Endothelial cell (in vitro differentiated cells): ENCODE measurements around the gene MYOZ1. TPM values are rescaled to one million over a fixed set of nuclear protein-coding genes. Genes with fewer than 3 reads are reported as not detected.

ENCODE experiments used
- DNase-seq: peaks from one replicate; pipeline ENCODE4 v3.0.0; 2021; ENCODE audit warnings: low spot score
- H3K27ac Mint-ChIP-seq: one replicate; pipeline ENCODE4 v1.8.0; 2021; ENCODE audit warnings: mixed read lengths, inconsistent platforms; ENCODE audit not compliant: unreplicated experiment
- H3K27me3 Mint-ChIP-seq: one replicate; pipeline ENCODE4 v1.8.0; 2021; ENCODE audit warnings: mild to moderate bottlenecking, moderate library complexity, mixed read lengths, inconsistent platforms; ENCODE audit not compliant: unreplicated experiment
- H3K36me3 Mint-ChIP-seq: one replicate; pipeline ENCODE4 v1.8.0; 2021; ENCODE audit warnings: mild to moderate bottlenecking, low read depth, mixed read lengths, inconsistent platforms; ENCODE audit not compliant: unreplicated experiment
- H3K4me1 Mint-ChIP-seq: one replicate; pipeline ENCODE4 v1.8.0; 2021; ENCODE audit warnings: mild to moderate bottlenecking, mixed read lengths, inconsistent platforms; ENCODE audit not compliant: unreplicated experiment
- H3K4me3 Mint-ChIP-seq: one replicate; pipeline ENCODE4 v1.8.0; 2021; ENCODE audit warnings: mild to moderate bottlenecking, mixed read lengths, inconsistent platforms; ENCODE audit not compliant: unreplicated experiment
- H3K9me3 Mint-ChIP-seq: one replicate; pipeline ENCODE4 v1.8.0; 2021; ENCODE audit warnings: mixed read lengths, inconsistent platforms; ENCODE audit not compliant: unreplicated experiment
- total RNA-seq: library from RNA; stranded (reverse); fragmentation: NEBNext Ultra II Directional; extraction: Animal tissue kit (Norgen Biotek cat#: 25700); gene quantifications from one replicate; pipeline ENCODE4 v1.2.1, GENCODE V29; 2021; ENCODE audit not compliant: unreplicated experiment
- TF ChIP-seq, protein P1 (sequence below): fragments of 200-600 bp; sonication (generic); IDR thresholded peaks from one replicate; pipeline ENCODE4 v1.5.0; 2021; ENCODE audit warnings: antibody characterized with exemption; ENCODE audit not compliant: unreplicated experiment

The MYOZ1 gene
- total RNA-seq, 1 donor from 2014 or later, result 4.0 TPM

DNA sequence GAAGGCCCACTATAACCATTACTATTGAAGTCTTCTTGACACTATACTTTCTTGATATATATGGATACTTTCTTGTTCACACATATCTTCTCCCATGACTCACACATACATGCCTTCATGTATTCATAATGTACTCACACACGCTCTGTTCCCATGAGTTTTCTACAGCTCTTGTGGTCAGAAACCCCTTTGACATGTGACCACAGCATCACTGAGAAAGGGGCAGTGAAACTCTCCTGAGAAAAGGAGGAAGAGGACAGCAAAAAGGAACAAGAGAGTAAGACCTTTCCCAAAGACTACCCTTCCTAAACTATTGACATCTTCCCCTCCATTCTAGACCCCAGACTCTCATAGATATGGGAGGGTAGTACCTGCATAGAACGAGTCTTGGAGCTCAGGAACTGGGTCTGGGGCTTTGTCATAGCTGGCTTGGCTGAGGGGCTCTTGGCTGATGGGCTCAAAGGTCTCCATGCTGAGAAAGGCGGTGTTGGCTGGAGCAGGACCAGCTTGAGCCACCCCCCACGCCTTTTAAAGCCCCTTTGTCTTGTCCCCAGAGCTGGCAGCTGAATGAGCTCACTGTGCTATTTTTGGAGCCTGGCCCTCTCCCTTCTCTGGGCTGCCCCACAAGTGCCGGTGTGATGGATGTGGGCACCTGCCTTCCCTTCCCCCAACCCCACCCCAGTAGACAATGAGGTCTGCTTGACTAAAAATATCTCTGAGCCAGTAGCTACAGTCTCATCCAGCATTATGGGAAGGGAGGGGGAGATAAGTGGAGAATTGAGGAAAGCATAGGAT is 9.5 kb upstream of the MYOZ1 start:
- TF ChIP-seq, protein P1, sequence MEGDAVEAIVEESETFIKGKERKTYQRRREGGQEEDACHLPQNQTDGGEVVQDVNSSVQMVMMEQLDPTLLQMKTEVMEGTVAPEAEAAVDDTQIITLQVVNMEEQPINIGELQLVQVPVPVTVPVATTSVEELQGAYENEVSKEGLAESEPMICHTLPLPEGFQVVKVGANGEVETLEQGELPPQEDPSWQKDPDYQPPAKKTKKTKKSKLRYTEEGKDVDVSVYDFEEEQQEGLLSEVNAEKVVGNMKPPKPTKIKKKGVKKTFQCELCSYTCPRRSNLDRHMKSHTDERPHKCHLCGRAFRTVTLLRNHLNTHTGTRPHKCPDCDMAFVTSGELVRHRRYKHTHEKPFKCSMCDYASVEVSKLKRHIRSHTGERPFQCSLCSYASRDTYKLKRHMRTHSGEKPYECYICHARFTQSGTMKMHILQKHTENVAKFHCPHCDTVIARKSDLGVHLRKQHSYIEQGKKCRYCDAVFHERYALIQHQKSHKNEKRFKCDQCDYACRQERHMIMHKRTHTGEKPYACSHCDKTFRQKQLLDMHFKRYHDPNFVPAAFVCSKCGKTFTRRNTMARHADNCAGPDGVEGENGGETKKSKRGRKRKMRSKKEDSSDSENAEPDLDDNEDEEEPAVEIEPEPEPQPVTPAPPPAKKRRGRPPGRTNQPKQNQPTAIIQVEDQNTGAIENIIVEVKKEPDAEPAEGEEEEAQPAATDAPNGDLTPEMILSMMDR, result no peak
- peaks cover 4% of the 10 kb centered on the region for H3K36me3 Mint-ChIP-seq

DNA sequence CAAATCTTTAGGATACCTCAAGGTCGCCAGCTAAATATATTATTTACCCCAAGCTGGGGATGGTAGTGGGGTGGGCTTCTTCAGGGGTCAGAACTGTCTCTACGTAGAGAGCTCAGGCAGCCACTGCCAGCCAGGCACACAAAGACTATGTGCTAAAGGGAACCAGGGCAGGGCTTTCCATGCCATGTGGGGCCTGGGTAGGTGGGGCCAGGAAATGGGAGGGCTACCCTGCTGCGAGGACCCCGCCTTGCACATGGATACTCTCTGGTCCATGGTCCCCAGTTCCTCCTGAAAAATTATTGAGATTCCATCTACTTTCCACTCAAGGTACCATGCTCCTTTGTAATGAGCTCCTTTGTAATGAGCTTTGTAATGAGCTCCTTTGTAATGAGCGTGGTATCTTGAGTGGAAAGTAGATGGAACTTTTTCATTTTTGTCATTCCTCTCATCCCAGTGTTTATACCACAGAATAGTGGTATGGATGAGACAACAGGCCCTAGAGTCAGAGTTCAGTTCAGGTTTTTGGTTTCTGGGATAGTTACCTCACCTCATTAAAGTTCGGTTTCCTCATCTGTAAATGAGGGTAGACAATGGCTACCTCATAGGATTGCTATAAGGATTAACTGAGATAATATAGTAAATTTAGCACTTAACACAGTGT is 8.7 kb upstream of the MYOZ1 start:
- Mint-ChIP-seq H3K27ac (no peak overlapping the region), H3K9me3 (no peaks in the 10 kb centered on the region), H3K4me3 (no peak overlapping the region), H3K4me1 (peaks cover 37% of the 10 kb centered on the region), H3K36me3 (peaks cover 4% of the 10 kb centered on the region), H3K27me3 (peaks cover 15% of the 10 kb centered on the region)
- TF ChIP-seq, protein P1, result no peak
- DNase-seq, result no peak

More for the DNA sequence above, 9.5 kb upstream of the MYOZ1 start:
- no peak for DNase-seq
- H3K4me1 Mint-ChIP-seq, result peaks cover 42% of the 10 kb centered on the region
- no peaks in the 10 kb centered on the region for H3K9me3 Mint-ChIP-seq
- H3K27ac Mint-ChIP-seq, result no peak overlapping the region
- no peak overlapping the region for H3K4me3 Mint-ChIP-seq
- peaks cover 13% of the 10 kb centered on the region for H3K27me3 Mint-ChIP-seq

DNA sequence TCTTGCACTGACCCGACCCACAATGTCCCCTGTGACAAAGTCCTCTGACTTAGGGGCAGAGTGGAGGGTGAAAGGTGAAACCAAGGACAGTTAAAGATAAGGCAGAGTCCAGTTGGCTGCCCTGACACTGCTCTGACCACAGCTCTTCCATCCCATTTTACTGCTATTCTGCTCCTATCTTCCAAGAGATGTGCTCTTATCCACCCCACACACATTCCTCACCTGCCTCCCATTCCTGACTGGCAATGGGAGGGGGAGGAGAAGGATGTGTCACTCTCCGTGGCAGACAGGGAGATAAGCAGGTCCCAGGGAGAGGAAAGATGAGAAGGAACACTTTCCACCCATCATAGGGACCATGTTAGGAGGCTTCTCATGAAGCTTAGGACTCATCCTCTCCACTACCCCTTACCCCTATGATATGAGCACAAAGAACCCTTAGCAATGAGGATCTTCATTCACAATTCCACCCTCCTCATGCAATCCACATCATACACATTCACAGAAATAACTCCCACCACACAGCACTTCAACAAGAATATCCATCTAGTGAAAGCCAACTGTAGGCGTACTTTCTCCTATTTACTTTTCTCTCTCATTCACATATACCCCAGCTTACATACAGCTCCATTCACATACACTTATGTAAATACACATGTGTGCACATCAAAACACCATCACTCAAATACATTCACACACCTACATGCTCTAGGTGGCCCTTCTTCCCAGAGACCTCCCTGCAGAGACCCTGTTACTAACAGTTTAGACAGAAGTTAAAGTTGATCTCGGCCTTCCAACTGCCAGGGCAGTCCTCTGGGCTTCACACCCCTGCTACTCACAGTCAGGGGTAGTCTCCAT is 7.9 kb upstream of the MYOZ1 start:
- peaks cover 4% of the 10 kb centered on the region for H3K36me3 Mint-ChIP-seq
- H3K27ac Mint-ChIP-seq, result peak overlapping the region; percentile 39
- DNase-seq, result no peak
- H3K27me3 Mint-ChIP-seq, result peaks cover 18% of the 10 kb centered on the region
- no peaks in the 10 kb centered on the region for H3K9me3 Mint-ChIP-seq
- peak overlapping the region; percentile 70 for H3K4me3 Mint-ChIP-seq
- peaks cover 37% of the 10 kb centered on the region for H3K4me1 Mint-ChIP-seq
- TF ChIP-seq, protein P1, result no peak

DNA sequence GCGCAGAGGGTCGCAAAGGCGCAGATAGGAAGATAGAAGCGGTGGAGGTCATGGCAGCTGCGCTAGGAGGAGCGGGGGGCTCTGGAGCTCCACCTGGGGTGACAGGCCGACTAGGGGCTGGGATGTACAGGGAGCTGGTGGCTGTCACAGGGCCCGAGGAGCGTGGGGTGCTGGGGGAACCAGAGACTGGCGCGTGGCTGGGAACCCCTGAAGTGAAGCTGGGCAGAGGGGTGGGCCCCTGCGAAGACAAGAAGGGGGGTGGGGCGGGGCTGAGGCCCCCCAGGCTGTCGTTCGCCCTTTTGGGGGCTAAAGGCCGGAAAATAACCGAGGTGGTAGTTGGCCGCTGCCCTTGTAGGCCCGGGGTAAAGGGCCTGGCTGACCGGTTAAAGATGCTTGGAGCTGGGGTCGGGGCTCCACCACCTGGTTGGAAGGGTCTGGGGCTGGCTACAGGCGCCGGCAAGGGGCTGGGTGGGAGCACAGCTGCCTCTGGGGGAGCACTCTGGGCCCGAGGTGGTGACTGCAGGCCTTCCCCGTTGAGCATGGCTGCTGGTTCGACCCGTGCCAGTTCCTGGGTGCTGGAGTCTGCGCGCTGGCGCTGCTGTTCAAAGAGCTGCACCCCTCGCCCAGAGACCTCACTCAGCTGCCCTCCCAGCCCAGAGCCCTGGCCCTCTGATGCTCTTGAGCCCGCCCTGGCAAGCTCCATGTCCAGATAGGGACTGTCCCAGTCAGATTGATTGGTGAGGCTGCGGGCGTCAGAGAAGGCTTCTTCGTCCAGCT is 6.8 kb upstream of the MYOZ1 start:
- Mint-ChIP-seq H3K9me3 (no peaks in the 10 kb centered on the region), H3K4me1 (peaks cover 32% of the 10 kb centered on the region), H3K27ac (no peak overlapping the region), H3K27me3 (peaks cover 17% of the 10 kb centered on the region), H3K36me3 (peaks cover 4% of the 10 kb centered on the region), H3K4me3 (peak overlapping the region; percentile 86)
- no peak for DNase-seq
- TF ChIP-seq, protein P1, result no peak
